Measurements from ENCODE around the gene GMDS. TPM values are rescaled to one million over a fixed set of nuclear protein-coding genes. Genes with fewer than 3 reads are reported as not detected.

GMDS gene
- total and polyA plus RNA-seq, 2 experiments from 2014 or later = 30.1 to 36.5 TPM

DNA sequence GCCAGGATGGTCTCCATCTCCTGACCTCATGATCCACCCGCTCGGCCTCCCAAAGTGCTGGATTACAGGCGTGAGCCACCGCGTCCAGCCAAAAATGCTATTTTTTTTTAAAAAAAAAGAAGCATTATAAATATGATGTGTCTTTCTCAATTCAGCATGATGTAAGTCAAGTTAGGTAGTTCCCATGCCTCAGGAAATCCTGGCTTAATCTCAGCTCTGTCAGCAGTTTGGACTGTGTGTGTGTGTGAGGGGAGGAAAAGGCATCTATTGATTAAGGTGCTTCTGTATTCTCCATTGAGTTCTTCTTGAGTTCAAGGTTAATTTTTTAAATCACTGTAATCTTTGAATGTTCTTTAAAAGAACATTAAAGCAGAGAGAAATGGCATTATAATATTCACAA, 51.5 kb downstream of the GMDS start (continued):
- TF ChIP-seq STAT1 (IDR thresholded peaks at IDR 0.05; ENCODE audit: unreplicated experiment) (no peak), ZNF331 (CRISPR knock-in tag; IDR thresholded peaks at IDR 0.05; ENCODE audit: low read depth) (no peak), CTCF (conservative IDR thresholded peaks at IDR 0.05; ENCODE audit: low read depth in 2 of 2) (no peak), JUNB (IDR thresholded peaks at IDR 0.05; ENCODE audit: unreplicated experiment) (no peak)

- H3K4me1 Mint-ChIP-seq = peaks cover 16% of the 10 kb centered on the region
- no peak for TF ChIP-seq ZNF114 (CRISPR knock-in tag; IDR thresholded peaks at IDR 0.05)
- TF ChIP-seq, protein P1, sequence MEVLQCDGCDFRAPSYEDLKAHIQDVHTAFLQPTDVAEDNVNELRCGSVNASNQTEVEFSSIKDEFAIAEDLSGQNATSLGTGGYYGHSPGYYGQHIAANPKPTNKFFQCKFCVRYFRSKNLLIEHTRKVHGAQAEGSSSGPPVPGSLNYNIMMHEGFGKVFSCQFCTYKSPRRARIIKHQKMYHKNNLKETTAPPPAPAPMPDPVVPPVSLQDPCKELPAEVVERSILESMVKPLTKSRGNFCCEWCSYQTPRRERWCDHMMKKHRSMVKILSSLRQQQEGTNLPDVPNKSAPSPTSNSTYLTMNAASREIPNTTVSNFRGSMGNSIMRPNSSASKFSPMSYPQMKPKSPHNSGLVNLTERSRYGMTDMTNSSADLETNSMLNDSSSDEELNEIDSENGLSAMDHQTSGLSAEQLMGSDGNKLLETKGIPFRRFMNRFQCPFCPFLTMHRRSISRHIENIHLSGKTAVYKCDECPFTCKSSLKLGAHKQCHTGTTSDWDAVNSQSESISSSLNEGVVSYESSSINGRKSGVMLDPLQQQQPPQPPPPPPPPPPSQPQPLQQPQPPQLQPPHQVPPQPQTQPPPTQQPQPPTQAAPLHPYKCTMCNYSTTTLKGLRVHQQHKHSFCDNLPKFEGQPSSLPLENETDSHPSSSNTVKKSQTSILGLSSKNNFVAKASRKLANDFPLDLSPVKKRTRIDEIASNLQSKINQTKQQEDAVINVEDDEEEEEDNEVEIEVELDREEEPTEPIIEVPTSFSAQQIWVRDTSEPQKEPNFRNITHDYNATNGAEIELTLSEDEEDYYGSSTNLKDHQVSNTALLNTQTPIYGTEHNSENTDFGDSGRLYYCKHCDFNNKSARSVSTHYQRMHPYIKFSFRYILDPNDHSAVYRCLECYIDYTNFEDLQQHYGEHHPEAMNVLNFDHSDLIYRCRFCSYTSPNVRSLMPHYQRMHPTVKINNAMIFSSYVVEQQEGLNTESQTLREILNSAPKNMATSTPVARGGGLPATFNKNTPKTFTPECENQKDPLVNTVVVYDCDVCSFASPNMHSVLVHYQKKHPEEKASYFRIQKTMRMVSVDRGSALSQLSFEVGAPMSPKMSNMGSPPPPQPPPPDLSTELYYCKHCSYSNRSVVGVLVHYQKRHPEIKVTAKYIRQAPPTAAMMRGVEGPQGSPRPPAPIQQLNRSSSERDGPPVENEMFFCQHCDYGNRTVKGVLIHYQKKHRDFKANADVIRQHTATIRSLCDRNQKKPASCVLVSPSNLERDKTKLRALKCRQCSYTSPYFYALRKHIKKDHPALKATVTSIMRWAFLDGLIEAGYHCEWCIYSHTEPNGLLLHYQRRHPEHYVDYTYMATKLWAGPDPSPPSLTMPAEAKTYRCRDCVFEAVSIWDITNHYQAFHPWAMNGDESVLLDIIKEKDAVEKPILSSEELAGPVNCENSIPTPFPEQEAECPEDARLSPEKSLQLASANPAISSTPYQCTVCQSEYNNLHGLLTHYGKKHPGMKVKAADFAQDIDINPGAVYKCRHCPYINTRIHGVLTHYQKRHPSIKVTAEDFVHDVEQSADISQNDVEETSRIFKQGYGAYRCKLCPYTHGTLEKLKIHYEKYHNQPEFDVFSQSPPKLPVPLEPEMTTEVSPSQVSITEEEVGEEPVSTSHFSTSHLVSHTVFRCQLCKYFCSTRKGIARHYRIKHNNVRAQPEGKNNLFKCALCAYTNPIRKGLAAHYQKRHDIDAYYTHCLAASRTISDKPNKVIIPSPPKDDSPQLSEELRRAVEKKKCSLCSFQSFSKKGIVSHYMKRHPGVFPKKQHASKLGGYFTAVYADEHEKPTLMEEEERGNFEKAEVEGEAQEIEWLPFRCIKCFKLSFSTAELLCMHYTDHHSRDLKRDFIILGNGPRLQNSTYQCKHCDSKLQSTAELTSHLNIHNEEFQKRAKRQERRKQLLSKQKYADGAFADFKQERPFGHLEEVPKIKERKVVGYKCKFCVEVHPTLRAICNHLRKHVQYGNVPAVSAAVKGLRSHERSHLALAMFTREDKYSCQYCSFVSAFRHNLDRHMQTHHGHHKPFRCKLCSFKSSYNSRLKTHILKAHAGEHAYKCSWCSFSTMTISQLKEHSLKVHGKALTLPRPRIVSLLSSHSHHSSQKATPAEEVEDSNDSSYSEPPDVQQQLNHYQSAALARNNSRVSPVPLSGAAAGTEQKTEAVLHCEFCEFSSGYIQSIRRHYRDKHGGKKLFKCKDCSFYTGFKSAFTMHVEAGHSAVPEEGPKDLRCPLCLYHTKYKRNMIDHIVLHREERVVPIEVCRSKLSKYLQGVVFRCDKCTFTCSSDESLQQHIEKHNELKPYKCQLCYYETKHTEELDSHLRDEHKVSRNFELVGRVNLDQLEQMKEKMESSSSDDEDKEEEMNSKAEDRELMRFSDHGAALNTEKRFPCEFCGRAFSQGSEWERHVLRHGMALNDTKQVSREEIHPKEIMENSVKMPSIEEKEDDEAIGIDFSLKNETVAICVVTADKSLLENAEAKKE (CRISPR knock-in tag; IDR thresholded peaks at IDR 0.05) = no peak
- no peak for TF ChIP-seq EZH2phosphoT487 (IDR thresholded peaks at IDR 0.05; ENCODE audit: unreplicated experiment)
- TF ChIP-seq POLR2AphosphoS5 (IDR thresholded peaks at IDR 0.05; ENCODE audit: low read depth) = no peak
- TF ChIP-seq CTCF (conservative IDR thresholded peaks at IDR 0.05; ENCODE audit: low read depth in 2 of 2) = no peak
- TF ChIP-seq NANOG (IDR thresholded peaks at IDR 0.05; ENCODE audit: borderline replicate concordance) = no peak
- no peak for TF ChIP-seq EZH2 (IDR thresholded peaks at IDR 0.05; ENCODE audit: low read depth, unreplicated experiment)
- TF ChIP-seq, protein P2, sequence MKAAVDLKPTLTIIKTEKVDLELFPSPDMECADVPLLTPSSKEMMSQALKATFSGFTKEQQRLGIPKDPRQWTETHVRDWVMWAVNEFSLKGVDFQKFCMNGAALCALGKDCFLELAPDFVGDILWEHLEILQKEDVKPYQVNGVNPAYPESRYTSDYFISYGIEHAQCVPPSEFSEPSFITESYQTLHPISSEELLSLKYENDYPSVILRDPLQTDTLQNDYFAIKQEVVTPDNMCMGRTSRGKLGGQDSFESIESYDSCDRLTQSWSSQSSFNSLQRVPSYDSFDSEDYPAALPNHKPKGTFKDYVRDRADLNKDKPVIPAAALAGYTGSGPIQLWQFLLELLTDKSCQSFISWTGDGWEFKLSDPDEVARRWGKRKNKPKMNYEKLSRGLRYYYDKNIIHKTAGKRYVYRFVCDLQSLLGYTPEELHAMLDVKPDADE (IDR thresholded peaks at IDR 0.05) = no peak
- no peak for TF ChIP-seq STAT1 (IDR thresholded peaks at IDR 0.05; ENCODE audit: unreplicated experiment)
- TF ChIP-seq JUNB (IDR thresholded peaks at IDR 0.05; ENCODE audit: unreplicated experiment) = no peak
Observed at GRCh38 chr6:2192976-2193375, 52.4 kb downstream of the GMDS start.

More at GRCh38 chr6:2192976-2193375, 52.4 kb downstream of the GMDS start:
- H3K27me3 Mint-ChIP-seq (ENCODE audit: insufficient read depth, low read depth, poor library complexity) = peaks cover 3% of the 10 kb centered on the region
- Histone ChIP-seq H3K27ac (ENCODE audit: low read depth) (no peak overlapping the region), H3F3A (replicated peaks; ENCODE audit: low read depth) (no peaks in the 10 kb centered on the region), H2AFZ (no peak overlapping the region), H3K27me3 (ENCODE audit: insufficient read depth) (no peaks in the 10 kb centered on the region), H3K36me3 (ENCODE audit: insufficient read depth) (no peaks in the 10 kb centered on the region; the same call in 1 of the 2 replicates), H3K4me1 (ENCODE audit: insufficient read depth) (peaks cover 17% of the 10 kb centered on the region), H3K79me2 (replicated peaks; ENCODE audit: insufficient read depth) (0 out of 2 replicates have a peak, but pooled peaks cover 8% of the 10 kb centered on the region), H3K4me2 (no peak overlapping the region), H3K4me3 (no peak overlapping the region), H4K20me1 (replicated peaks; ENCODE audit: insufficient read depth) (peaks cover 12% of the 10 kb centered on the region), H3K9me2 (ENCODE audit: insufficient read depth) (0 out of 2 replicates have a peak, but pooled peaks cover 2% of the 10 kb centered on the region)
- H3K27ac Mint-ChIP-seq = no peak overlapping the region
- peaks cover 3% of the 10 kb centered on the region; the same call in 2 of the 3 replicates for H3K9me3 Mint-ChIP-seq
- ATAC-seq (no peak), DNase-seq (ENCODE audit: low spot score) (no peak)
- peaks cover 11% of the 10 kb centered on the region; the same call in 2 of the 3 replicates for H3K36me3 Mint-ChIP-seq (ENCODE audit: low read depth)
- H3K4me3 Mint-ChIP-seq = no peak overlapping the region
